ENCODE results near the gene ICE2.
"Not testable (repeated sequence)": the region's sequence is repeated elsewhere in the genome, so short reads cannot be mapped to it uniquely, and the experiment has no call there.

ICE2 gene

GRCh38 chr15:60410350-60410749 lies 68.6 kb downstream of the ICE2 start:
- not testable (repeated sequence) for DNase-seq (ENCODE audit: low read depth)

GRCh38 chr15:60408463-60408981 lies 70.4 kb downstream of the ICE2 start:
- DNase-seq (ENCODE audit: low read depth), result no peak

GRCh38 chr15:60407415-60407805 lies 71.5 kb downstream of the ICE2 start:
- no peak for DNase-seq (ENCODE audit: low read depth)

GRCh38 chr15:60406513-60407414 lies 72.2 kb downstream of the ICE2 start:
- DNase-seq (ENCODE audit: low read depth), result no peak

GRCh38 chr15:60405399-60405798 lies 73.5 kb downstream of the ICE2 start:
- no peak for DNase-seq (ENCODE audit: low read depth)

GRCh38 chr15:60404351-60404750 lies 74.6 kb downstream of the ICE2 start:
- DNase-seq (ENCODE audit: low read depth), result not testable (repeated sequence)

GRCh38 chr15:60400944-60401343 lies 78.0 kb downstream of the ICE2 start:
- no peak for DNase-seq (ENCODE audit: low read depth)

GRCh38 chr15:60399931-60400330 lies 79.0 kb downstream of the ICE2 start:
- DNase-seq (ENCODE audit: low read depth), result no peak

- DNase-seq (ENCODE audit: low read depth), result no peak
Observed at GRCh38 chr15:60399246-60399915, 79.6 kb downstream of the ICE2 start.

- DNase-seq (ENCODE audit: low read depth), result peak; percentile 78
Observed at GRCh38 chr15:60397772-60398445, 81.0 kb downstream of the ICE2 start, which contains the start of gene ANXA2. Gene ANXA2 (minus strand): TSS chr15:60397986. CDS start chr15:60386075, 11,911 bp downstream.

GRCh38 chr15:60396958-60397771 lies 81.8 kb downstream of the ICE2 start:
- DNase-seq (ENCODE audit: low read depth), result peak; percentile 25

GRCh38 chr15:60396560-60396957 lies 82.4 kb downstream of the ICE2 start:
- no peak for DNase-seq (ENCODE audit: low read depth)

GRCh38 chr15:60396100-60396499 lies 82.8 kb downstream of the ICE2 start:
- no peak for DNase-seq (ENCODE audit: low read depth)

GRCh38 chr15:60395276-60396011 lies 83.5 kb downstream of the ICE2 start:
- no peak for DNase-seq (ENCODE audit: low read depth)

- no peak for DNase-seq (ENCODE audit: low read depth)
Observed at GRCh38 chr15:60394689-60395097, 84.2 kb downstream of the ICE2 start.

- no peak for DNase-seq (ENCODE audit: low read depth)
Observed at GRCh38 chr15:60392986-60393790, 85.8 kb downstream of the ICE2 start.

GRCh38 chr15:60392601-60392985 lies 86.3 kb downstream of the ICE2 start:
- no peak for DNase-seq (ENCODE audit: low read depth)

GRCh38 chr15:60391722-60392315 lies 87.1 kb downstream of the ICE2 start:
- no peak for DNase-seq (ENCODE audit: low read depth)

GRCh38 chr15:60390871-60391501 lies 88.0 kb downstream of the ICE2 start:
- DNase-seq (ENCODE audit: low read depth), result no peak
